Retinal pigment epithelial cell (primary cell): ENCODE results near the gene DDX24.

ENCODE experiments used
- DNase-seq: peaks from one replicate; pipeline ENCODE4 v3.0.0-alpha.2; 2010; ENCODE audit warnings: low read depth
- H3K4me3 ChIP-seq: 2 replicates; pipeline ENCODE4 v1.5.1; 2011; ENCODE audit warnings: mild to moderate bottlenecking, low read length, control low read depth, moderate library complexity
- TF ChIP-seq, protein P1 (sequence below): conservative IDR thresholded peaks from 2 replicates; pipeline ENCODE4 v1.5.1; 2011; ENCODE audit warnings: low read depth, low read length, control low read depth, inconsistent platforms

The DDX24 gene

DNA sequence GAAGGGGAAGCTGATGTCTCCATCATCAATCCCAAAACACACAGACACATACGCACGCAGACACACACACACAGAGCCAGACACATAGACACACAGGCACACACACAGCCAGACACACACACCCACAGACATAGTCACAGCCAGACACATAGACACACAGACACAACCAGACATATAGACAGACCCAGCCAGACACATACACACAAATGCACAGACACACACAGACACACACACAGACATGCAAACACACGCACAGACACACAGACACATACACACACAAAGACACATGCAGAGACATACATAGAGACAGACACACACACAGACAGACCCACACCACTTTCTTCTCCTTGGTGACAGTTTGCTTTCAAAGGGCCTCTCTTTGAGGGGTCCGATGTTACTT lies 77.6 kb downstream of the DDX24 start:
- no peak overlapping the region for H3K4me3 ChIP-seq
- DNase-seq, result no peak
- TF ChIP-seq, protein P1, sequence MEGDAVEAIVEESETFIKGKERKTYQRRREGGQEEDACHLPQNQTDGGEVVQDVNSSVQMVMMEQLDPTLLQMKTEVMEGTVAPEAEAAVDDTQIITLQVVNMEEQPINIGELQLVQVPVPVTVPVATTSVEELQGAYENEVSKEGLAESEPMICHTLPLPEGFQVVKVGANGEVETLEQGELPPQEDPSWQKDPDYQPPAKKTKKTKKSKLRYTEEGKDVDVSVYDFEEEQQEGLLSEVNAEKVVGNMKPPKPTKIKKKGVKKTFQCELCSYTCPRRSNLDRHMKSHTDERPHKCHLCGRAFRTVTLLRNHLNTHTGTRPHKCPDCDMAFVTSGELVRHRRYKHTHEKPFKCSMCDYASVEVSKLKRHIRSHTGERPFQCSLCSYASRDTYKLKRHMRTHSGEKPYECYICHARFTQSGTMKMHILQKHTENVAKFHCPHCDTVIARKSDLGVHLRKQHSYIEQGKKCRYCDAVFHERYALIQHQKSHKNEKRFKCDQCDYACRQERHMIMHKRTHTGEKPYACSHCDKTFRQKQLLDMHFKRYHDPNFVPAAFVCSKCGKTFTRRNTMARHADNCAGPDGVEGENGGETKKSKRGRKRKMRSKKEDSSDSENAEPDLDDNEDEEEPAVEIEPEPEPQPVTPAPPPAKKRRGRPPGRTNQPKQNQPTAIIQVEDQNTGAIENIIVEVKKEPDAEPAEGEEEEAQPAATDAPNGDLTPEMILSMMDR, result no peak

DNA sequence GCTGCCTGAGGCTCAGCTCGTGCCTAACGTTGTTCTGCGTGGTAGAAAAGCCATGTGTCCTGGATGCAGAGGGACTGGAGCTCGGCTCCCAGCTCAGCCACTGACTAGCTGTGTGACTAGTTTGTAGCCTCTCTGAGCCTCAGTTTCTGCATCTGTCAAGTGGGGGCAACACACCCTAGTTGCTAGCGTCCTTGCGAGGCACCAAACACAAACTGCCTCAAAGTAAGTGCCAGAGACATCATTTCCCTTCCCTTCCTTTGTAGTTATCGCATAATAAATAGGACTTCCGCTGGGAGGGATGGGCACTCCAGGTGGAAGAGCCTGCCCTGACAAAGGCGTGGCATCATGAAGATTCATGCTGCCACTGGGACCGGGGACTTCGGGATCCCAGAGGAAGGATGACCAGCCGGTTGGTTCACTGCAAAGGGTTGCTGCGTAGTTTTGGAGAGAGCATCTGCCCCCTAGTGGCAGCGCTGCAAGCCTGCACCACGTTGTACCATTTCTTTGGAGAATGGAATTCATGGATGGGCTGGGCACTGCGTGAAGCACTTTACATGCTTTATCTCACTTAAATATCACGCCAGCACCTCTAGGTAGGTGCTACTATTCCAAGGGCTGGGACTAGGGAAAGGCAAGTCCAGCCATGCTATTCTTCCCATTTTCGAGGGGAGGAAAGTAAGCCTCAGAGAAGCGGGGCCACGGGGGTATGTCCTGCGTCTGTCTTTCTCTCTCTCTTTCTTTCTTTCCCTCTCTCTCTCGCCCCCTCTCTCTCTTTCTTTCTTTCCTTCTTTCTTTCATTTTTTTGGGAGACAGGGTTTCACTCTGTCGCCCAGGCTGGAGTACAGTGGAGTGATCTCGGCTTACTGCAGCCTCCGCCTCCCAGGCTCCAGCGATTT lies 79.3 kb downstream of the DDX24 start:
- no peak for DNase-seq
- TF ChIP-seq, protein P1, result peak; percentile 98
- H3K4me3 ChIP-seq, result no peak overlapping the region

DNA sequence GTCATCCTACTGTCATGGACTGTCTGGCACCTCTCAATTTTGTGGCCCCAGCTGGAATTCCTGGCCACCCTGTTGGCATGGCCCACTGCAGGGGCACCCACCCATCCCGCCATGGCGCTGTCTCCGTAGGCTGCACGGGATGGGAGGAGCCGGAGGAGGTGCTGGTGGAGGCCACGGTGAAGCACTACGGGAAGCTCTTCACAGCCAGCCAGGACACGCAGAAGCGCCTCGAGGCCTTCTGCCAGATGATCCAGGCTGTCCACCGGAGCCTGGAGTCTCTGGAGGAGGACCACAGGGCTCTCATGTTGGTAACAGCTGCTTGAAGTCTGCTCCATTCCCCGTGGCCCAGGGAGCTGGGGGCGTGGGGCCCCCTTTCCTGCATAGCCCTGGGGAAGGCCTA lies 80.0 kb downstream of the DDX24 start:
- TF ChIP-seq, protein P1, result no peak
- no peak for DNase-seq
- H3K4me3 ChIP-seq, result no peak overlapping the region

DNA sequence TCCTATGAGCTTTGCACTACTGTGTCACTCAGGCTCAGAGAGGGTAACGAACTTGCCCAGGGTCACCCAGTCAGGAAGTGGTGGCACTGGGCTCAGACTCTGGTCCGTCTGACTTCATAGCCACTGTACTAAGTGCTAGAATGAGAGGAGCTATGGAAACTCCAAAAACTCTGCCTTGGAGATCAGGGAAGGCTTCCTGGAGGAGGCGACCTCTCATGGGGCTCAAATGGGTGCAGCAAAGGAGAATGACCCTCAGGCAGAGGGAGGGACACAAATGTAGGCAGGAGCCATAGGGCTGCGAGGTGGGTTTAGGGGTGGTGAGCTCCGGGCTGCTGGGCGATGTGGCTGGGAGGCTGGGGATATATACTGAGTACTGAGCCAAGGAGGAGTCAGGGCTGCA lies 80.7 kb downstream of the DDX24 start:
- TF ChIP-seq, protein P1, result no peak
- H3K4me3 ChIP-seq, result no peak overlapping the region
- no peak for DNase-seq

DNA sequence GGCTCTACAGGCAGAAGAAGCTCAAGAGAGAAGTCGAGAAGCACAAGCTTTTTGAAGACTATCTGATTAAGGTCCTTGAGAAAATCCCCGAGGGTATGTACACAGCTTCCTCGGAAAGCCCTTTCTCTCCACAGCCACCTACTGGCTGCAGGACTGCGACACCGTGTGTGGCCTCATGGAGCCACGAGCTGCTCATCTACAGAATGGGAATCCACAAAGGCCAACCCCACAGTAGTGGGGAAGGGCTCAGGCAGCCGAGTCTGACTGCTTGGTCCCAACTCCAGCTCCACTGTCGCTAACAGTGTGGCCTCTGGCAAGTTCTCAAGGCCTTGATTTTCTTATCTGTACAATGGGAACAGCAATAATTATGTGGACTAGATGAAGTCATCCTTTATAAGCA lies 81.4 kb downstream of the DDX24 start:
- no peak overlapping the region for H3K4me3 ChIP-seq
- TF ChIP-seq, protein P1, result no peak
- no peak for DNase-seq

DNA sequence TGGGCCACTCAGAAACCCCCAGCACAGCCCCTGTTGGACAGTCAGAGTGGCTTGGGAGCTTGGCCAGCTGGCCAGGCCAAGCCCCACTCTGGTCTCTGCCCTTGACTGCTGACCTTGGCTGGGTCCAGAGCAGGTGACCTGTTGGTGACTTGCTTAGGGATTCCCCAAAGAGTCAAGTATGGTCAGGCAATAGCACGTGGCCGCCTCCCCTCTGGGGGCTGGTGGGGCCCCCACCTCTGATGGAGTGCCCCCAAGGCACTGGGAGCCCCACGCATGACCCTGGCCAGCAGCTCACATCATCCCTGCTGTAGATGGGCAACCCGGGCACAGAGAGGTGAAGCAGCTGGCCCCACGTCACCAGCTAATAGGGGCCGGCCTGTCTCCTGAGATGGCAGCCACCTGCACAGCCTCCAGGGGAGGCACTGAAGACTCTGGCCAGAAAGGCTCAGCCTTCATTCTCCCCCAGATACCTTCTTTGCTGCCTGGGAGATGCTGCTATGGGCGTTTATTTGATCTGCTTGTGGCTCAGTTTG lies 82.1 kb downstream of the DDX24 start:
- no peak for DNase-seq
- TF ChIP-seq, protein P1, result no peak
- no peak overlapping the region for H3K4me3 ChIP-seq
